Hepatocyte (in vitro differentiated cells): ENCODE results near the gene ASPDH. TPM values are rescaled to one million over a fixed set of nuclear protein-coding genes. Genes with fewer than 3 reads are reported as not detected.

Experiments
- DNase-seq: peaks from one replicate; pipeline ENCODE4 v3.0.0-alpha.2; 2016; ENCODE audit warnings: low spot score
- H2AFZ ChIP-seq: fragments of 200-600 bp; sonication (generic); 2 replicates; pipeline ENCODE4 v1.6.0; 2016; ENCODE audit warnings: antibody characterized with exemption, mild to moderate bottlenecking
- H3K27ac ChIP-seq: fragments of 200-600 bp; sonication (generic); 2 replicates; pipeline ENCODE4 v1.5.1; 2016; ENCODE audit warnings: mild to moderate bottlenecking
- H3K27me3 ChIP-seq: fragments of 200-600 bp; sonication (generic); 2 replicates; pipeline ENCODE4 v1.6.1; 2016
- H3K36me3 ChIP-seq: fragments of 200-600 bp; sonication (generic); replicated peaks from 2 replicates; pipeline ENCODE4 v1.5.1; 2016; ENCODE audit warnings: low read depth; ENCODE audit not compliant: insufficient read depth
- H3K4me1 ChIP-seq: fragments of 200-600 bp; sonication (generic); 2 replicates; pipeline ENCODE4 v1.5.1; 2016; ENCODE audit warnings: mild to moderate bottlenecking, moderate library complexity; ENCODE audit not compliant: insufficient read depth
- H3K4me2 ChIP-seq: fragments of 200-600 bp; sonication (generic); 2 replicates; pipeline ENCODE4 v1.6.0; 2016
- H3K4me3 ChIP-seq: fragments of 200-600 bp; sonication (generic); 2 replicates; pipeline ENCODE4 v1.5.1; 2016; ENCODE audit warnings: mild to moderate bottlenecking
- H3K79me2 ChIP-seq: fragments of 200-600 bp; sonication (generic); 2 replicates; pipeline ENCODE4 v1.6.0; 2017; ENCODE audit warnings: mild to moderate bottlenecking
- H3K9me2 ChIP-seq: fragments of 200-600 bp; sonication (generic); replicated peaks from 2 replicates; pipeline ENCODE4 v1.6.0; 2017; ENCODE audit warnings: mild to moderate bottlenecking; ENCODE audit not compliant: insufficient read depth
- H3K9me3 ChIP-seq: fragments of 200-600 bp; sonication (generic); 2 replicates; pipeline ENCODE4 v1.5.1; 2016; ENCODE audit warnings: low read depth, mild to moderate bottlenecking
- H4K20me1 ChIP-seq: fragments of 200-600 bp; sonication (generic); 2 replicates; pipeline ENCODE4 v1.6.0; 2016; ENCODE audit warnings: mild to moderate bottlenecking; ENCODE audit not compliant: insufficient read depth, poor library complexity, severe bottlenecking
- CTCF ChIP-seq: fragments of 200-600 bp; sonication (generic); IDR thresholded peaks from 2 replicates; pipeline ENCODE4 v1.5.1; 2016; ENCODE audit warnings: antibody characterized with exemption, mild to moderate bottlenecking; ENCODE audit not compliant: poor library complexity
- EZH2 ChIP-seq: fragments of 200-600 bp; sonication (generic); IDR thresholded peaks from 2 replicates; pipeline ENCODE4 v1.6.1; 2016; ENCODE audit warnings: antibody characterized with exemption, mild to moderate bottlenecking, borderline replicate concordance
- EZH2phosphoT487 ChIP-seq: fragments of 200-600 bp; sonication (generic); IDR thresholded peaks from one replicate; pipeline ENCODE4 v1.6.1; 2018; ENCODE audit warnings: antibody characterized with exemption, mild to moderate bottlenecking, low read depth, moderate library complexity; ENCODE audit not compliant: unreplicated experiment, severe bottlenecking
- WGBS: methylation state at CpG from one replicate; pipeline ENCODE4 v1.1.6; 2016; ENCODE audit warnings: low lambda C conversion rate; ENCODE audit errors: missing lambda C conversion rate; 5-methylcytosine and 5-hydroxymethylcytosine counted together
- polyA plus RNA-seq: library from polyadenylated mRNA; unstranded; fragments of >200 nt; fragmentation: Nextera tagmentation; extraction: Ambion mirVana; gene quantifications from 2 replicates; pipeline ENCODE4 v1.2.1, GENCODE V29; 2016
- total RNA-seq: library from RNA; depleted of rRNA; stranded (reverse); fragments of >200 nt; gene quantifications from 2 replicates; pipeline ENCODE4 v1.2.3, GENCODE V29; 2014

The ASPDH gene
- total and polyA plus RNA-seq, 2 experiments from 2014 or later = 7.4 to 9.0 TPM

- peaks cover 16% of the 10 kb centered on the region for H3K27me3 ChIP-seq
- H2AFZ ChIP-seq = no peak overlapping the region
- DNase-seq = no peak
- TF ChIP-seq EZH2phosphoT487 = no peak
- TF ChIP-seq CTCF = no peak
- TF ChIP-seq EZH2 = no peak
- no peaks in the 10 kb centered on the region for H3K4me1 ChIP-seq
- H3K9me2 ChIP-seq = no peaks in the 10 kb centered on the region
- H3K36me3 ChIP-seq = no peaks in the 10 kb centered on the region
- H3K9me3 ChIP-seq = no peaks in the 10 kb centered on the region
- H3K27ac ChIP-seq = no peak overlapping the region
- no peaks in the 10 kb centered on the region for H3K79me2 ChIP-seq
- H3K4me2 ChIP-seq = peak overlapping the region; percentile 54
- 47% methylated on average over 8 of the region's 13 CpGs for WGBS
- H4K20me1 ChIP-seq = no peaks in the 10 kb centered on the region
- H3K4me3 ChIP-seq = no peak overlapping the region
These were observed 25.1 kb downstream of the ASPDH start for GRCh38 chr19:50488389-50489194.

- Histone ChIP-seq H3K36me3 (no peaks in the 10 kb centered on the region), H2AFZ (no peak overlapping the region), H3K27me3 (peaks cover 16% of the 10 kb centered on the region), H3K27ac (no peak overlapping the region), H3K79me2 (no peaks in the 10 kb centered on the region), H3K4me1 (no peaks in the 10 kb centered on the region), H3K4me2 (no peak overlapping the region), H3K4me3 (no peak overlapping the region), H4K20me1 (no peaks in the 10 kb centered on the region), H3K9me3 (no peaks in the 10 kb centered on the region), H3K9me2 (no peaks in the 10 kb centered on the region)
- 82% methylated on average over 18 of the region's 18 CpGs for WGBS
- TF ChIP-seq EZH2 (no peak), CTCF (peak; percentile 40)
- no peak for DNase-seq
These were observed 26.7 kb downstream of the ASPDH start for GRCh38 chr19:50486823-50487515.

- DNase-seq = no peak
- Histone ChIP-seq H3K4me1 (no peaks in the 10 kb centered on the region), H3K4me3 (no peak overlapping the region), H3K9me3 (no peaks in the 10 kb centered on the region), H3K36me3 (no peaks in the 10 kb centered on the region), H3K27me3 (peaks cover 8% of the 10 kb centered on the region), H3K4me2 (no peak overlapping the region), H3K9me2 (no peaks in the 10 kb centered on the region), H2AFZ (no peak overlapping the region), H3K27ac (no peak overlapping the region), H4K20me1 (peaks cover 5% of the 10 kb centered on the region), H3K79me2 (no peaks in the 10 kb centered on the region)
- TF ChIP-seq CTCF = no peak
- WGBS = 98% methylated on average over 8 of the region's 10 CpGs
These were observed 28.3 kb downstream of the ASPDH start for GRCh38 chr19:50485284-50485955.
